ENCODE data around the gene IGFL2.

- TF ChIP-seq POLR2A (IDR thresholded peaks at IDR 0.05) (no peak), CTCF (IDR thresholded peaks at IDR 0.05) (no peak), EP300 (IDR thresholded peaks at IDR 0.05) (no peak), POLR2AphosphoS5 (IDR thresholded peaks at IDR 0.05) (peak in 1 of 3 donors; percentile 38)
Observed at GRCh38 chr19:46209051-46209450, 61.0 kb downstream of the IGFL2 start.
